Body of pancreas (tissue), 4 donors: ENCODE data around the gene JPH3.
A peak's percentile ranks its signal among the peaks of the same experiment; 100 is the strongest.

Experiments
- CTCF ChIP-seq, 7 experiments: fragments of 450-650 bp in 4 of 7; fragments of 200-600 bp in 3 of 7; sonication (generic) in 3 of 7; IDR thresholded peaks; one replicate each; pipeline ENCODE4 v1.5.1; 2016 to 2019; ENCODE audit warnings: antibody characterized with exemption in 7 of 7
- POLR2A ChIP-seq, 3 donors: fragments of 450-650 bp; IDR thresholded peaks; one replicate each; pipeline ENCODE4 v1.6.1; 2016; ENCODE audit warnings: antibody characterized with exemption in 3 of 3, mild to moderate bottlenecking in 2 of 3

GRCh38 chr16:87582216-87582965 is 19.9 kb upstream of the JPH3 start:
- TF ChIP-seq CTCF (IDR thresholded peaks at IDR 0.05) (no peak), POLR2A (IDR thresholded peaks at IDR 0.05) (peak in 1 of 3 donors; percentile 8)
